Parathyroid adenoma (tissue), 2 donors: ENCODE measurements around the gene EPS8L2.

Experiments
- H2AFZ ChIP-seq: fragments of 300-600 bp; sonication (generic); one replicate; pipeline ENCODE4 v1.7.0; 2017; ENCODE audit warnings: antibody characterized with exemption, mild to moderate bottlenecking
- H3K27ac ChIP-seq: fragments of 300-600 bp; sonication (generic); one replicate; pipeline ENCODE4 v1.7.0; 2017
- H3K27me3 ChIP-seq: fragments of 300-600 bp; sonication (generic); one replicate; pipeline ENCODE4 v1.7.0; 2017; ENCODE audit warnings: low read length; ENCODE audit not compliant: control insufficient read depth, insufficient read depth
- H3K36me3 ChIP-seq: fragments of 300-600 bp; sonication (generic); one replicate; pipeline ENCODE4 v1.7.0; 2017; ENCODE audit warnings: low read length; ENCODE audit not compliant: control insufficient read depth, insufficient read depth
- H3K4me1 ChIP-seq: fragments of 300-600 bp; sonication (generic); one replicate; pipeline ENCODE4 v1.7.0; 2017; ENCODE audit warnings: control low read depth
- H3K4me2 ChIP-seq: fragments of 300-600 bp; sonication (generic); one replicate; pipeline ENCODE4 v1.7.0; 2017; ENCODE audit warnings: low read length
- H3K4me3 ChIP-seq: fragments of 300-600 bp; sonication (generic); one replicate; pipeline ENCODE4 v1.7.0; 2017; ENCODE audit warnings: low read depth, low read length
- H3K79me2 ChIP-seq: fragments of 300-600 bp; sonication (generic); one replicate; pipeline ENCODE4 v1.7.0; 2017; ENCODE audit warnings: control low read depth
- H3K9ac ChIP-seq: fragments of 300-600 bp; sonication (generic); one replicate; pipeline ENCODE4 v1.7.0; 2017; ENCODE audit warnings: mild to moderate bottlenecking
- H3K9me3 ChIP-seq: fragments of 300-600 bp; sonication (generic); one replicate; pipeline ENCODE4 v1.7.0; 2017; ENCODE audit warnings: low read length; ENCODE audit not compliant: control insufficient read depth
- CTCF ChIP-seq: fragments of 300-600 bp; sonication (generic); IDR thresholded peaks from one replicate; pipeline ENCODE4 v1.7.0; 2017; ENCODE audit warnings: antibody characterized with exemption, mild to moderate bottlenecking
- donor health status: primary hyperparathyroidism.

Gene EPS8L2

GRCh38 chr11:665062-665703, 40.8 kb upstream of the EPS8L2 start:
- Histone ChIP-seq H3K4me2 (no peak overlapping the region), H3K27ac (peak overlapping the region; percentile 32), H3K27me3 (no peaks in the 10 kb centered on the region), H3K4me3 (peak overlapping the region; percentile 22), H3K36me3 (no peaks in the 10 kb centered on the region), H2AFZ (peak overlapping the region; percentile 41), H3K9ac (no peak overlapping the region), H3K9me3 (no peaks in the 10 kb centered on the region), H3K79me2 (peaks cover 2% of the 10 kb centered on the region), H3K4me1 (peaks cover 4% of the 10 kb centered on the region)
- no peak for TF ChIP-seq CTCF

DNA sequence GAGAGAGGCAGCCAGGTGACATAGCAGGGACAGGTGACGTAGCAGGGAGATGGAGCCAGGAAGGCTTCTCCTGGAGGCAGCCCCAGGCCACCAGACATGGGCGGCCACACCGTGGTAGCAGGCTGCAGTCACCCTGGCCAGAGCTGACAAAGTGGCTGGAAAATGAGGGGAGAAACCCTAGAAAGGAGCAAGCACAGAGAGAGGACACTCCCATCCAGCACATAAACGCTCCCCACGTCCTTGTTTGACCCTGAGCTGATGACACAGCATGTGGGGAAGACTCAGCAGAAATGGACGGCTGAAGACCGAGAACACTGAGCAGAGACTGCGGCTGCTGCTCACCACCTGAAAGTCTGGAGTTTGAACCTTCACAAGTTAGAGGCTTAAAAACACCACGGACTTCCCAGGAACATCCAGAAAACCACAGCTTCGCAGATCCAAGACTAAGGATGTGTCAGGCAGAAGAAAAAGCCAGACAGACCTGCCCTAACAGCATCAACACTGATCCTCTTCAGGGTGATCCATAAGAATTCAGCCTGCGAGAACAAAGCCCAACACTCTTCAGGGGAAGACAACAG, 40.2 kb upstream of the EPS8L2 start:
- H2AFZ ChIP-seq, result peak overlapping the region; percentile 41
- H3K4me2 ChIP-seq, result no peak overlapping the region
- no peak overlapping the region for H3K9ac ChIP-seq
- H3K27me3 ChIP-seq, result no peaks in the 10 kb centered on the region
- H3K79me2 ChIP-seq, result peaks cover 2% of the 10 kb centered on the region
- no peaks in the 10 kb centered on the region for H3K36me3 ChIP-seq
- no peak for TF ChIP-seq CTCF
- H3K27ac ChIP-seq, result peak overlapping the region; percentile 32
- peaks cover 4% of the 10 kb centered on the region for H3K4me1 ChIP-seq
- H3K4me3 ChIP-seq, result peak overlapping the region; percentile 22
- no peaks in the 10 kb centered on the region for H3K9me3 ChIP-seq

DNA sequence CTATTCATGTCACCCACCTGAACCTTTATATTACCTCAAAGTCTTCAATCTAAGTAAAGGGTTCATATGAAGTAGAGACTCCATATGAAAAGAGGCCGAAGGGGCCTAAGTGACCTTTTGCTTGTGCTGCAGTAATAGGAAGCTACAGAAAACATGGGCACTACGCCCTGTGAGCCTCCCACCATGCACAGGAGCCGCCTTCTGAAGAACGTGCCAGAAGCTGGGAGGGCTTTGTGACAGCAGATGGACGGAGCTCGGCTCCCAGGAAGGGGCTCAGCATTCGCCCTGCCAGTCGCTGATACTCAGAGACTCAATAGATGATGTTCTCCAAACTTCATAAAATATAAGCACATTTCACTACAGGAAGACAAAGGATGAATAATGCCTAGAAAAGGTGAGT, 32.2 kb upstream of the EPS8L2 start:
- Histone ChIP-seq H3K9me3 (no peaks in the 10 kb centered on the region), H3K9ac (no peak overlapping the region), H3K36me3 (no peaks in the 10 kb centered on the region), H3K4me3 (no peak overlapping the region), H3K79me2 (no peaks in the 10 kb centered on the region), H3K27me3 (no peaks in the 10 kb centered on the region), H2AFZ (no peak overlapping the region), H3K4me2 (no peak overlapping the region), H3K27ac (no peak overlapping the region), H3K4me1 (no peaks in the 10 kb centered on the region)
- no peak for TF ChIP-seq CTCF

DNA sequence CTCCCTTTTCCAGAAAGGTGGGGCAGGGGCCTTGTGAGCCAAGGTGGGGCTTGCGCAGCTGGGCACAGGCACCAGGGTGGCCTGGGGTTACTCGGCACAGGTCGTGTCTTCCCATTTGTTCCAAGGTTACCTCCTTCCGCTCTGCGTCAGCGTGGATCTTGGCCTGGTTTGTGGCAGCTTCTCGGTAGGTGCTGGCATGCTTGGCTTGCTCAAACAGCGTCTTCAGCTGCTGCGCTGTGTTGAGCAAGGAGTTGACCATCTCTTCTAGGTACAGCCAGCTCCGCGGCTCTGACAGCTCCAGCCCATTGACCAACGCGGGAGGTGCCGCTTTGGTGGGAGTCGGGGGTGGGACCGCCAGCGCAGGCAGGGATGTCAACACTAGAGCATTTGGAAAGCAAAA, 31.6 kb upstream of the EPS8L2 start:
- no peak overlapping the region for H3K9ac ChIP-seq
- no peak for TF ChIP-seq CTCF

DNA sequence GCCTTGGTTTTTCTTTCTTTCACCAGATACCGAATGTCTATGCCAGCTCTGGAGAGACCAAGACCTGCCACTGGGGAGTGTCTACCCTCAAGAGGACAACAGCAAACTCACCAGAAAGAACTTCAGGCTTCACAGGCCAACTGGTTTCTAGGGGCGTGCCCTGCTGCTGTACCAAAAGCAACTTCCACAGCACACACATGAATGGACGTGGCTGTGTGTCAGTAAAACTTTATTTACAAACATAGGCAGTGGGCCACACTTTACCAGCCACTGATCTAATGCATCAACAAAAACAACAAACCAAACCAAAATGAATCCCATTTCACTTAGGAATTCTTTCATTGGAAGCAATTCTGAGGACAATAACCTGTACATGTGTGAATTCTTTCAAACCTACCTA, 27.7 kb upstream of the EPS8L2 start:
- H3K79me2 ChIP-seq, result no peaks in the 10 kb centered on the region
- H3K27me3 ChIP-seq, result no peaks in the 10 kb centered on the region
- H3K4me2 ChIP-seq, result no peak overlapping the region
- TF ChIP-seq CTCF, result no peak
- no peak overlapping the region for H3K4me3 ChIP-seq
- H3K9ac ChIP-seq, result no peak overlapping the region
- H2AFZ ChIP-seq, result no peak overlapping the region
- H3K9me3 ChIP-seq, result no peaks in the 10 kb centered on the region
- H3K4me1 ChIP-seq, result no peaks in the 10 kb centered on the region
- H3K27ac ChIP-seq, result no peak overlapping the region
- H3K36me3 ChIP-seq, result no peaks in the 10 kb centered on the region

More for the DNA sequence above, 31.6 kb upstream of the EPS8L2 start:
- Histone ChIP-seq H3K79me2 (no peaks in the 10 kb centered on the region), H3K4me2 (no peak overlapping the region), H3K9me3 (no peaks in the 10 kb centered on the region), H3K36me3 (no peaks in the 10 kb centered on the region), H3K27me3 (no peaks in the 10 kb centered on the region), H3K4me3 (no peak overlapping the region), H3K4me1 (no peaks in the 10 kb centered on the region), H3K27ac (no peak overlapping the region), H2AFZ (no peak overlapping the region)
